GM12891 (cell line): ENCODE results near the gene MTURN.

Source experiments
- PAX5 ChIP-seq: IDR thresholded peaks from 2 replicates; pipeline ENCODE4 v1.6.1; 2011; ENCODE audit warnings: low read length, moderate library complexity, mild to moderate bottlenecking; ENCODE audit not compliant: insufficient read depth, severe bottlenecking
- POLR2A ChIP-seq: IDR thresholded peaks from 2 replicates; pipeline ENCODE4 v1.6.1; 2011; ENCODE audit warnings: low read depth, low read length, control low read depth
- POLR2AphosphoS5 ChIP-seq: IDR thresholded peaks from 2 replicates; pipeline ENCODE4 v1.6.1; 2011; ENCODE audit warnings: low read depth, low read length, control low read depth
- POU2F2 ChIP-seq: IDR thresholded peaks from 2 replicates; pipeline ENCODE4 v1.6.1; 2011; ENCODE audit warnings: low read depth, mild to moderate bottlenecking, control low read depth, low read length, moderate library complexity
- SPI1 ChIP-seq: IDR thresholded peaks from 2 replicates; pipeline ENCODE4 v1.6.1; 2011; ENCODE audit warnings: low read depth, low read length, control low read depth
- TAF1 ChIP-seq: IDR thresholded peaks from 2 replicates; pipeline ENCODE4 v1.6.1; 2011; ENCODE audit warnings: low read depth, low read length, control low read depth

DNA sequence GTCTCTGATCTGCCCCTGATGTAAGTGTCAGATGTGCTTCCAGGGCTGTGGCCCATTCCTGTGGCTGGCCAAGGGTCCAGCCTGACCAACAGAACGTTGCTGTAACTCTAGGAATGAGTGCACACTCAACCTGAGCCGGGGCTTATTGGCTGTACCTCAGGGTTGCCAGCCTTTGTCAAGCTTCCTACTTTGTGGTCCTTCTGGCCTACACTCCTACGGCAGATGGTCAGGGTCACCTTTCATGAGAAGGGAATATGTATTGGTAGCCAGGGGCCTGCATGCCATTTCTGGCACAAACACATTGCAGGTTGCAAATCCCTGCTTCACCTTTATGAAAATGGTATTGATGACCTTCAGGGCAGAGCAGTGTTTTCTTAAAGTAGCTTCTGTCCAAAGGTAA is 64.5 kb downstream of the MTURN start:
- TF ChIP-seq TAF1 = no peak
- no peak for TF ChIP-seq POLR2A
- TF ChIP-seq POLR2AphosphoS5 = no peak
- TF ChIP-seq POU2F2 = no peak
- TF ChIP-seq SPI1 = no peak
- TF ChIP-seq PAX5 = no peak
